Measurements from ENCODE around the gene HAUS6. TPM values are rescaled to one million over a fixed set of nuclear protein-coding genes. Genes with fewer than 3 reads are reported as not detected.

Gene HAUS6
- polyA plus RNA-seq, 1 donor (not counting 4 experiments of a cell fraction or from before 2014, with no cell fraction given) = 15.7 TPM

DNA sequence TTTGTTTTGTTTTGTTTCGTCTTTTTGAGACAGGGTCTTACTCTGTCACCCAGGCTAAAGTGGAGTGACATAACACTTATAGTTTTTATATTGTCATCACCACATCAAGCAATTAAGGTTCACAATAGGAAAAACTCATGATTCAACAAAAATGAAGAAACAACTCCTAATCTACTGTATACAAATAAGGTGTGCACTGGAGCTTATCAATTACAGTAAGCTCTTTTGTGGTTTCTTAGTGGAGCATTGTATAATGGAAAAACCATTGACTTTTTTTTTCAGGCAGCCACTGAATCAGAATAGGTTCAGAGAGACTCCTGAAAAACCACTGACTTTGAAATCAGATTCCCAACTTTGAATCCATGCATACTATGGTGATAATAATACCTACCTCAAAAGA lies 35.4 kb upstream of the HAUS6 start:
- FAIRE-seq = no peak
- H3K9me1 ChIP-seq (ENCODE audit: control insufficient read depth, extremely low read depth, insufficient read depth, low read length) = no peaks in the 10 kb centered on the region

DNA sequence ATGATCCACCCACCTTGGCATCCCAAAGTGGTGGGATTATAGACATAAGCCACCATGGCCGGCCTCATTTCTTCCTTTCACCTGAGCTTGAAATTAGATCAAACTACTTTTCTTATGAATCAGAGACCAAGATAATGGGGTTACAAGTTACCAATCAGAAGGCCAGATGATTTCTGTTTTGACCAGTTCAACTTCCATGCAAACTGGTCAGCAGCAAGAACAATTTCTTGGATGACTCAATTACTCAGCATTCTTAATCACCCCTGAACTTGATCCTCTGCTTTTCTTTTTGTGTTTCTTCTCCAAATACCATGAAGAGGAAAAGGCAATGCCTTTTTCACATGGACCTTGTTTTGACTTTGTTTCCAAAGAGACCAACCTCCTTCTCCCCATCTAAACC lies 34.6 kb upstream of the HAUS6 start:
- peak; percentile 13 for FAIRE-seq
- Histone ChIP-seq H3K27ac (ENCODE audit: control insufficient read depth, insufficient read depth, low read length) (no peak overlapping the region), H3K27me3 (ENCODE audit: control insufficient read depth, extremely low read depth, insufficient read depth, low read length) (no peaks in the 10 kb centered on the region), H3K4me3 (ENCODE audit: control insufficient read depth in 2 of 3, extremely low read depth in 1 of 3, insufficient read depth in 2 of 3, low read depth in 1 of 3, low read length in 3 of 3) (no peak overlapping the region), H2AFZ (ENCODE audit: control insufficient read depth, low read length) (peak overlapping the region; percentile 2), H3K36me3 (ENCODE audit: control insufficient read depth in 2 of 2, extremely low read depth in 1 of 2, insufficient read depth in 2 of 2, low read length in 2 of 2) (no peaks in the 10 kb centered on the region), H3K9me3 (ENCODE audit: control insufficient read depth, low read depth, low read length) (no peaks in the 10 kb centered on the region), H3K9ac (ENCODE audit: control insufficient read depth, extremely low read depth, insufficient read depth, low read length) (no peak overlapping the region), H3K4me2 (ENCODE audit: control insufficient read depth, extremely low read depth, insufficient read depth, low read depth, low read length) (no peak overlapping the region), H3K4me1 (ENCODE audit: control insufficient read depth, extremely low read depth, insufficient read depth, low read length) (peaks cover 3% of the 10 kb centered on the region), H4K20me1 (ENCODE audit: control insufficient read depth, extremely low read depth, insufficient read depth, low read length) (no peaks in the 10 kb centered on the region), H3K79me2 (ENCODE audit: control insufficient read depth, insufficient read depth, low read length) (no peaks in the 10 kb centered on the region), H3K9me1 (ENCODE audit: control insufficient read depth, extremely low read depth, insufficient read depth, low read length) (no peaks in the 10 kb centered on the region)
- TF ChIP-seq EZH2 (IDR thresholded peaks at IDR 0.05; ENCODE audit: low read length) (no peak), CTCF (optimal IDR thresholded peaks at IDR 0.05 in 1 of 3, IDR thresholded peaks at IDR 0.05 in 1 of 3, conservative IDR thresholded peaks at IDR 0.05 in 1 of 3; ENCODE audit: extremely low read depth in 1 of 3, insufficient read depth in 2 of 3, low read length in 3 of 3) (no peak)
- DNase-seq (ENCODE audit: low read depth, low spot score) = no peak
- dilution Hi-C loops (cut with MboI; ENCODE audit: extremely low pct_ligation_motif_present, low sequenced_read_pairs) = no loop called here

More for the DNA sequence above, 35.4 kb upstream of the HAUS6 start:
- Histone ChIP-seq H3K4me1 (ENCODE audit: control insufficient read depth, extremely low read depth, insufficient read depth, low read length) (peaks cover 3% of the 10 kb centered on the region), H3K27ac (ENCODE audit: control insufficient read depth, insufficient read depth, low read length) (no peak overlapping the region), H3K4me2 (ENCODE audit: control insufficient read depth, extremely low read depth, insufficient read depth, low read depth, low read length) (no peak overlapping the region), H3K4me3 (ENCODE audit: control insufficient read depth in 2 of 3, extremely low read depth in 1 of 3, insufficient read depth in 2 of 3, low read depth in 1 of 3, low read length in 3 of 3) (no peak overlapping the region), H4K20me1 (ENCODE audit: control insufficient read depth, extremely low read depth, insufficient read depth, low read length) (no peaks in the 10 kb centered on the region), H3K36me3 (ENCODE audit: control insufficient read depth in 2 of 2, extremely low read depth in 1 of 2, insufficient read depth in 2 of 2, low read length in 2 of 2) (no peaks in the 10 kb centered on the region), H2AFZ (ENCODE audit: control insufficient read depth, low read length) (no peak overlapping the region), H3K27me3 (ENCODE audit: control insufficient read depth, extremely low read depth, insufficient read depth, low read length) (no peaks in the 10 kb centered on the region), H3K79me2 (ENCODE audit: control insufficient read depth, insufficient read depth, low read length) (no peaks in the 10 kb centered on the region), H3K9ac (ENCODE audit: control insufficient read depth, extremely low read depth, insufficient read depth, low read length) (no peak overlapping the region), H3K9me3 (ENCODE audit: control insufficient read depth, low read depth, low read length) (no peaks in the 10 kb centered on the region)
- DNase-seq (ENCODE audit: low read depth, low spot score) = no peak
- dilution Hi-C loops (cut with MboI; ENCODE audit: extremely low pct_ligation_motif_present, low sequenced_read_pairs) = no loop called here
- TF ChIP-seq EZH2 (IDR thresholded peaks at IDR 0.05; ENCODE audit: low read length) (no peak), CTCF (optimal IDR thresholded peaks at IDR 0.05 in 1 of 3, IDR thresholded peaks at IDR 0.05 in 1 of 3, conservative IDR thresholded peaks at IDR 0.05 in 1 of 3; ENCODE audit: extremely low read depth in 1 of 3, insufficient read depth in 2 of 3, low read length in 3 of 3) (no peak)

Measured in keratinocyte (primary cell).